SK-N-MC (cell line): Measurements from ENCODE around the gene CYBB.

Source experiments
- EZH2 ChIP-seq: fragments of 200-600 bp; sonication (generic); IDR thresholded peaks from one replicate; pipeline ENCODE4 v1.6.1; 2017; ENCODE audit warnings: antibody characterized with exemption
- FOXP2 ChIP-seq: optimal IDR thresholded peaks from 2 replicates; pipeline ENCODE3; 2011; ENCODE audit warnings: mild to moderate bottlenecking, moderate library complexity; ENCODE audit not compliant: insufficient read depth; ENCODE audit errors: extremely low read length, control extremely low read depth
- POLR2AphosphoS5 ChIP-seq: IDR thresholded peaks from 2 replicates; pipeline ENCODE4 v1.6.1; 2012; ENCODE audit warnings: mild to moderate bottlenecking, low read depth, low read length, borderline replicate concordance

DNA sequence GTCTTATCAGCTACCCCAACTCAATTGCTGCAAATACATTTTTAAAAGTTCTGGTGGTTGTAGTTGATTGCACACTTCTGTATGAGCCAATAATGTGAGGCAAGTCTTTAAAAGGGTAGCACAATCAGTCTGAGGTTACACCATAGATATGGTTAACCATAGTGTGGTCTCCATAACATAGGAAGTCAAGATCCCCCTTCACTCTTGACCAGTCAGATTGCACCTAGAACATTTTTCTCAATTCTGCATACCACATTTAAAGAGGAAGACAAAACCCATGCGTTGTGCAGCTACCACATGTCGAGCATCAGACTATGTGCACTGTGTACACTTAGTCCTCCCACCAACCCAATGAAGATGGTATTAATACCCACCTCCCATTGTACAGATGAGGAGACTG is 26.5 kb upstream of the CYBB start:
- TF ChIP-seq POLR2AphosphoS5 = no peak
- no peak for TF ChIP-seq EZH2
- TF ChIP-seq FOXP2 = no peak
